Endometrial microvascular endothelial cells (primary cell): ENCODE data around the gene ONECUT2. TPM values are rescaled to one million over a fixed set of nuclear protein-coding genes. Genes with fewer than 3 reads are reported as not detected.
"Not testable (repeated sequence)": the region's sequence is repeated elsewhere in the genome, so short reads cannot be mapped to it uniquely, and the experiment has no call there.

Source experiments
- in situ Hi-C: cut with HindIII; loops from 2 replicates; pipeline ENCODE4 v1.10.0; 2017; ENCODE audit warnings: low sequenced_read_pairs, low pct_unique_long_range_greater_than_20kb; ENCODE audit errors: inconsistent ontology term
- total RNA-seq: library from RNA; depleted of rRNA; stranded (reverse); fragments of >200 nt; gene quantifications from one replicate; pipeline ENCODE4 v1.2.3, GENCODE V29; 2015; ENCODE audit errors: inconsistent ontology term

Gene ONECUT2
- total RNA-seq, 1 donor from 2014 or later = not detected

DNA sequence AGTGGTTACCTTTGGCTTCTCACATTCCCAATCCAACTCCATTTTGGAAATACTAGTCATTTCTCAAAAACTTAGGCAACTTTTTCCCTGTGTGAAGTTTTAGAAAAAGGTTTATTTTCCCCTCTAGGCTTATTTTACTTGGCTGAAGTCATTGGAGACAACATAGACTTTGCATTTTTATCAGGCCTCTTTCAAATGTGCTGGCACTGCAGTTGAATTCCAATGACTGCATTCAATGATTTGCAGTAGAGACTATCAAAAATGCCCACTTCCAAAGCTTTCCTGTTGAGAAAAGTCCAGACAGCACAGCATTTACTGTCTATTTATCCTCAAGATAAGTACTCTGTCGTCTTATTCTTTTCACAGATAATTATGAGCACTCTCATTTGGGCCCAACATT is 70.1 kb downstream of the ONECUT2 start:
- in situ Hi-C loops = no loop called here

DNA sequence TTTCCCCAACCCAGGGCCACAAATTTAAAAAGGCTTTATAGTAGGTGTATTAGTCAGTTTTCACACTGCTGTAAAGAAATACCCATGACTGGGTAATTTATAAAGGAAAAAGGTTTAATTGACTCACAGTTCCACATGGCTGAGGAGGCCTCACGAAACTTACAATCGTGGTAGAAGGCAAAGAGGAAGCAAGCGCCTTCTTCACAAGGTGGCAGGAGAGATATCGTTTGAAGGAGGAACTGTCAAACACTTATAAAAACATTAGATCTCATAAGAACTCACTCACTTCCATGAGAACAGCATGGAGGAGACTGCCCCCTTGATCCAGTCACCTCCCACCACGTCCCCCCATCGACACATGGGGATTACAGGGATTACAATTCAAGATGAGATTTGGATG is 80.9 kb downstream of the ONECUT2 start:
- in situ Hi-C loops = no loop called here

DNA sequence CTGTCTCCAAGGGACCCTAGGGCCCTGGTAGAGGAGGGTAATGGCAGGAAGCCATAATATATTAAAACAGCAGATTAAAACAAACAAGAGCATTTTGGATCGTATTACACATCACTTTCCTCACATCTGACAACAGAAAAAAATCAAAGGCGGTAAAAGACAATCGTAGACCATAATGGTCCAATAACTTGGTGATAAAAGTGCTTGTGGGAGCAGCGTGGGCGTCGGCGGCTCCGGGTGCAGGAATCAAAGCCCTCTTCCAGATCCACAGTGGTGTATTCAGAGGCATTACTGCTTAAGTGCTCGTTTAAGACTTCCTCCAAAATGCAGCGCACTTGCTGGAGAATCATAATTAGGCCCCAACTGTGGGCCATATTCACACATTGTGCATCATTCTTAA is 83.4 kb downstream of the ONECUT2 start:
- in situ Hi-C loops = no loop called here

DNA sequence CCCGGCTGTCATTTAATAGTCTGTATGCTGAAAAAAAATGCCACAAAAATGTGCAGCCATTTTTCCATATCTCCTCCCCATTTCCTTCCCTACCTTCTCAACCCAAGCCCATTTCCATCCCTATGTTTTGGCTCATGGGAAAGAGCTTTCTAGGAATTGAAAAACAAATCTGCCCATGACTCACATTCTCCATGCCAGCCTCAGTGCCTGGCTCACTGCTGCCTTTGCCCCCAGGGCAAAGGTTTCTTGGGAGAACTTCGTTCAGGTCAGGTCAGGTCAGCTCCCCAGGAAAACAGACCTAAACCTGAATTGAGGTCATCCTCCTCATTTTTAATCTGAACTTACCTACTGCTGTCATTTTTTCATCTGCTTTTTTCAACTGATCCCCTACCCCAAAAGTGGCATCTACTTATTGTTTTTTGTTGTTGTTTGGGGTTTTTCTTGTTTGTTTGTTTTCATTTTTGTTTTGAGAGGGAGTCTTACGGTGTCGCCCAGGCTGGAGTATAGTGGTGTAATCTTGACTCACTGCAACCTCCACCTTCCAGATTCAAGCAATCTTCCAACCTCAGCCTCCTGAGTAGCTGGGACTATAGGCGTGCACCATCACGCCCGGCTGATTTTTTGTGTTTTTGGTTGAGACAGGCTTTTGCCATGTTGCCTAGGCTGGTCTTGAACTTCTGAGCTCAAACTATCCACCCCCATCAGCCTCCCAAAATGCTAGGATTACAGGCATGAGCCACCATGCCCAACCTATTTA is 84.7 kb downstream of the ONECUT2 start:
- in situ Hi-C loops = no loop called here

DNA sequence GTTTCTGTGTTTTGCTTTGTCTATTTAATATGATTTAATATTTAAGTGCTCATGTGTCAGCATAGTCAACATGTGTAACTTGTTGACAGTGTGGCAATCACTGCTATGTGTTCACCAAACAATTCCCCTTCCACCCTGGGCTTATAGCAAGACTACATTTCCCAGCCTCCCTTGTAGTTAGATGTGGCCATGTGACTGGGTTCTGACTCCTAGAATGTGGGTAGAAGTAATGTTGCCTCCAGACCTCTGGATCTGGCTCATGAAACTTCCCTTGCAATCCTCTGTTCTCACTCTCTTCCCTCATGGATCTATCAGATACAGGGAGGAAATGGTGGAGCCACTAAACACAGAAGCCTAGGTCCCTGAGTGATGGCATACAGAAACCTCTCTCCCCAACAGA is 87.2 kb downstream of the ONECUT2 start:
- in situ Hi-C loops = not testable (repeated sequence)

DNA sequence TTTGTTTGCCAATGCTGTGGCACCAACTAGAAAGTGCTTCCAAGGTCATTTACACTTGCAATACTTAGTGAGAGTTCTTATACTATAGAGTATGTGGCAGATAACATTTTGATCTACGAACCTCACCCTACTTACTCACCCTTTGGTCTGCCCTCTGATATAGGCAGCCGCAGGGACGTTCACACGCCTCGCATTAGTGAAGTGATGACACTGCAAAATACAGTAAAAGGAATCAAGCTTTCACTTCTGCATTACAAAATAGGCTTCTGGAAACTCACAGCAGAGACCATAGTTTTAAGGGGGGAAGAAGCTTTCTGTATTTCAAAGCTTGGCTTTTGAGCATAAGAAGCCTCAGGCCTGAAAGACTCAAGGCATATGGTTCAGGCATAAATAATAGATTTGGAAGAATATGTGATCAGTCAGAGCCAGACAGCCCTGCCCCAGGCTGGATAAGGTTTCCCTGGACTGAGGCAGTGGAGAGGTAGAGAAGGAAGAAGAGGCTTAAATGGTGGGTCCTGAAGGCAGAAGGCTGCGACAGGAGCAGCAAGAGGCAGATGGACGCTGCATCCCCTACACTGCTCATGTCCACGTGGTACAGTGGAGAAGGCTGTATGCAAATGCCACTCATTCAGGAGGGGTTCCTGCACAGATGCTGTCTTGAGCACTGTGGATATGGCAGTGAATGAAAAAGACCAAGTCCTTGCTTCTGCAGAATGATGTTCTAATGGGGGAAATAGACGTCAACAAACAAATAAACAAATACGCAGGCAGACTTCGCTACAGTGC is 88.2 kb downstream of the ONECUT2 start:
- in situ Hi-C loops = no loop called here

DNA sequence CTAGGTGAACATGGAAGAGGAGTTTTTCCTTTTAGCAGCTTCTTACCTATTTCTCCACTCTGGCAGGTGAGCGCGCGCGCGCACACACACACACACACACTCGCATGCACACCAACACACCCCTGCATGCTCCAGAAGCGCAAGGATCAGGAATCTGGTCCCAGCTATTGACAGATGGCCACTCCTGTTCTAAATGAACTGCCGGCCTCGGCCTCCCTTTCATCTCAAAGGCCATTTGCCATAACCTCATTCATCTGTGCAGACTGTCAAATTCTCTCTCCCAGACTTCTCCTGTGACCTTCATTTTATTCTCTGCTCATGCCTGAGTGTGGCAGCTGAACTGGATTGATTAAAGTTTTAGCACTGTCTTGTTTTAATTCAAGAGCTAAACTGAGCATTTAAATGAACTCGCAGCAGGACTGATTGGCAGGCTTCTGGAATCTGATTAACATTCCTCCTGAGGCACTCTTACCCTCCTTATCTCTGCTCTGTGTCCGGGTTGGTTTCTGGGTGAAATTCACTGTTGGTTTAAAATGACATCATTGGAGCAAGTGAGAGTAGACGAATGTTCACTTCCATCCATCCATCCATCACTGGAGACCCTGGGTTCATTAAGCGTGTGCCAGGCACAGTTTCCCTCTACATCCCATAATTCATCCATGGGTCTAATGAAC is 92.5 kb downstream of the ONECUT2 start:
- in situ Hi-C loops = no loop called here

DNA sequence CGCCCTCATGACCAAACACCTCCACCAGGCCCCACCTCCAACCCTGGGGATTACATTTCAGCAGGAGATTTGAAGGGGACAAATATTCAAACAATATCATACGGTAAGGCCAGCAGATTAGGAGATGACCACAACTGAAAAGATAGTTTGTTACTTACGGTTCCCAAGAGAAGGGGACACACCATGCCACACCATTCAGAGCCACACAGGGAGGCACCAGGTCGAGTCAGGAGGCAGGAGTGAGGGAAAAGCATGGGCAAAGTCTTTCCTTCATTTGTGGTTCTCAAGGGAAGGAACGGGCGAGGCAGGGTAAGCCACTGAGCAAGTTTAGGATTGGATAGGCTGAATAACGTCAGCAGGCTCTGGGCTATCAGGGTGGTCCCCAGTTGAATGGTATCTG is 94.0 kb downstream of the ONECUT2 start:
- in situ Hi-C loops = no loop called here

DNA sequence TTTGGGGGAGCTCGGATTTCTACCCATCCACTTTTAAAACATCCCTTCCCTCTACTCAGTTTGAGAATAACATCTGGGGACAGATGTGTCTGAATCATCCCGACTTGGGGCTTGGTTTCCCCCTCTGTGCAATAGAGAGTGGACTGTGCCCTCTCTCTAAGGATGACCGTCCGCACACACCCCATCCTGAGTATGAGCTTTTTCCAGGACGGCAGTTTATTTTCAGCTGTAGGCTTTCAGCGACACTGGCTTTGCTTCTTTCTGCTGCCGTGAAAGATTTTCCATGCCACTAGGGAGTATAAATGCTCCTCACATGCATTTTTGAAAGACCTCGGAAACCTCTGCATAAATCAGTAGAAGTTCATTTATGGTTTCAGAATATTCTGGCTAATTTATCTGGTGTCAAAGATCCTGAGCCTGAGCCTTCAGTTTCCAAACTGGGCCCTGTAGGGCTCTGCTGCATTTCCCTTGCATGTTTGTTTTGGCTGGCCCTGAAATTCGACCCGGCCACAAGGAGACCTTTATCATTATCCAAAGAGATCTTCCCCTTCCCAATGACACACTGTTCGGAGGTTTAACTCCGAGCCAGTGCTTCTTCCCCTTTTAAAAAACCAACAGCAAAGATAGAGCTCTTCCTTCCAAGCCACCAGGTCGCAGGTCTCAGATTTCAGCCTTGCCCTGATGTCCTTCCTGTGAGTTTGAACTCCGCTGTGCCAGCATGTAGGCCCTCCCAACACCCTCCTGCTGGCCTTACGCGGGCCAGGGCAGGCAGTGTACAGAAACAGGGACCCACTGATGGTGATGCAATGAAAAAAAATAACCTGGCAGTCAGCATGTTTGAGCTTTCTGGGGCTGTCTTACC is 98.1 kb downstream of the ONECUT2 start:
- in situ Hi-C loops = no loop called here

DNA sequence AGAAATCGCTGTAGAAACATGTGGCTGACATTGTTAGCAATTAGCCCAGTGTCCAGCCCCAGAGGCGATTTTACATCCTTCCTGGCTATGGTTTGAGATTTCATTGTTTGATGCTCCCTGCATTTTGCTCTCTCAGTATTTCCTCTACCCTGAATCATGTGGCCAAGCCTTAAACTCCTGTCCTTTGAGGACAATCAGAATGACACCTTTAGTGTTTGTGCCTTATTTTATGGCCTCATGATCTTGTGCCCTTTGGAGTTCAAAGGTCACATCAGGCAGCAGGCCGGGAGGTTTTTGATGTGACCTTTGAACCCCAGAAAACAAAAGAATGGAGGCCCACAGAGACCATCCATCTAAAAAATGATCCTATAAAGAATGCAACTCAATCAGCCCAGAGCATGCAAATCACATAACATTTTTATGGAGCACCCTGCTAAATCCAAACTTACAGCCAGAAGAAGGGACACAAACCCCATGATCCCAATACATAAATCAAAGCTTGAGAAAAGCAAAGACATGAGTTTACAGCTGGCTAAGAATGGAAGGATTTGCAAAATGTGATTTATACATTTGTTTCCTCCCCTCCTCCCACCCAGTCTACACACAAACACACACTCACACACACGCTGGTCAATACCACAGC is 98.8 kb downstream of the ONECUT2 start:
- in situ Hi-C loops = no loop called here

DNA sequence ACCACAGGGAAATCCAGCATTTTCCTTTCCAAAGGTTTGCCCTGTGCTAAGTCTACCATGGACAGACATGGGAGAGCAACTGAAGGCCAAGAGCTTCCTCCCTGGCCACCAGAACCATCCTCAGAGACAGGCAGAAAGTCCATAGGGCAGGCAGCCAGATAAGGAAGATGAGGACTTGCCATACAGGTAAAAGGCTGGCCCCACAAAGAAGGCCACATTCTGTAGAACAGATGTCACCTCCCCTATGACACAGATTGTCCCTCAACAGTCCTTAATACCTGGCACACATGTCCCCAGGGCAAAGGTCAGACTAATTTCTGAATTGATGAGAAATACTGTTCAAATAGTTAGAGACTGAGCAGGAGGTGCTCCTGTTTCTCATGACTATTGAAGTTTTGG is 99.3 kb downstream of the ONECUT2 start:
- in situ Hi-C loops = no loop called here

DNA sequence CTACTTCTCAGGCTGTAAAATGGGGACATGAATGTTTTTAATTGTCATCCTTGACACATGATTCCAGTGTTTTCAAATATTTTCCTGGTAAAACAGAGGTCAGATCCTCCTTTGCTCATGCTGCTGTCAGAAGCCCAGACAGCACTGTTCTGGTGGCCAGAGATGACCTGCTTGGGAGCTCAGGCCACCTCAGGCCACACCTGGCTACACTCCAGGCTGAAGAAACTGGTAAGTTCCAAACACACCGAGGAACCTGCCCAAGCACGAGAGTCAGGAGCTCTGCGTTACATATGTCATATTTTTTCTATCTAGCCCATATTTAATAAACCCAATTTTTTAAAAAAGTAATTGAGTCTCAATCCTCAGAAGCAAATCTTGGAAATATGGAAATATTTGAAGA is 103.4 kb downstream of the ONECUT2 start:
- in situ Hi-C loops = no loop called here

DNA sequence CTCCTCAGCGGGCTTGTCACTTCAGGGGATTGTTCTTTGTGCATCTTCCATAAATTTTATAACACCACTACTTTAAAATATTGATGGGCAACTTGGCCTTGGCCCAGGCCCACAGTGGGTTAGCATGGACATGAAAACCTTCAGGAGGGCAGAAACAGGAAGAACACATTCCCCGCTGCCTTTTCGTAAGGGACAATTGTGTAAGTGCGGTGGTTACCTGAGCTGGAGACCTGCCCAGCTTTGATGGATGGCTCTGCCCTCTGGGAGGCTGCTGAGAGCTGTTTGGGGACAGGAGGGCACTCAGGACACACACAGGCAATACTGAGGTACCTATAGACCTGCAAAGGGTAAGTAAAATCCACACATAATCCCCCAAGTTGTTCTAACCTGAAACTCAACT is 104.5 kb downstream of the ONECUT2 start:
- in situ Hi-C loops = no loop called here

Other genes starting within 250 kb of the ONECUT2 start
- gene ST8SIA3, start 82.8 kb upstream of the ONECUT2 start, total RNA-seq = not detected
- gene FECH, start 151.3 kb downstream of the ONECUT2 start, total RNA-seq = 99.5 TPM
- 126 TPM for gene NARS1, start 186.5 kb downstream of the ONECUT2 start, total RNA-seq